Body of pancreas (tissue), 4 donors: Measurements from ENCODE around the gene RASIP1.

Source experiments
- CTCF ChIP-seq, 7 experiments: fragments of 450-650 bp in 4 of 7; fragments of 200-600 bp in 3 of 7; sonication (generic) in 3 of 7; IDR thresholded peaks; one replicate each; pipeline ENCODE4 v1.5.1; 2016 to 2019; ENCODE audit warnings: antibody characterized with exemption in 7 of 7
- POLR2A ChIP-seq, 3 donors: fragments of 450-650 bp; IDR thresholded peaks; one replicate each; pipeline ENCODE4 v1.6.1; 2016; ENCODE audit warnings: antibody characterized with exemption in 3 of 3, mild to moderate bottlenecking in 2 of 3

GRCh38 chr19:48672994-48673393 is 67.4 kb downstream of the RASIP1 start, which contains the start of gene NTN5:
- TF ChIP-seq CTCF (IDR thresholded peaks at IDR 0.05): no peak
- no peak for TF ChIP-seq POLR2A (IDR thresholded peaks at IDR 0.05)
